T-helper 1 cell (primary cell): Measurements from ENCODE around the gene GPRC5D.

Experiments used
- DNase-seq, 5 donors: peaks; one replicate each; pipeline ENCODE4 v3.0.0-alpha.2; 2012 to 2020
- total RNA-seq, 4 donors: gene quantifications; one replicate each; lab custom pipeline; 2026; lab: John Stamatoyannopoulos, UW

The GPRC5D gene
- 0 to 0.12 (median 0.04) reads per million in 4 donors for total RNA-seq

DNA sequence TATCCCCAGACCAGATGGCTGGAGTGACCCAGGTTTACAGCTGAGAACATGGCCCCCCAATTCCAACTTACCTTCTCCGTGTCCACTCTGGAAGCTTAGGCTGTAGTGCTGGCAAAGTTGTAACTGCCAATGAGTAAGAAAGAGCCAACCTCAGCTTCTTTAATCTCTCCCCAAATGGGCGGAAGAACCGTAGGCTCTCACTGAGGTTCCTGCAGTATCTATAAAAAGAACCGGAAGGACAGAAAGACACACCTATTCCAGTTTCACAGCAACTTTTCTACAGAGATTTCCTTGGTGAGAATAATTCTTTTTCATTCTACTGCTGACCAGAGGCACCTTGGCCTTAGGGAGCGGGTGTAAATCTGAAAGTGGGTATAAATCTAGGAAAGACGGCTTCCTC lies at the start of gene GPRC5D:
GPRC5D (minus strand) TSS at position 135 of the 400 bp plus-strand sequence. CDS start 1,786 bp downstream, outside the sequence.
- DNase-seq = no peak

DNA sequence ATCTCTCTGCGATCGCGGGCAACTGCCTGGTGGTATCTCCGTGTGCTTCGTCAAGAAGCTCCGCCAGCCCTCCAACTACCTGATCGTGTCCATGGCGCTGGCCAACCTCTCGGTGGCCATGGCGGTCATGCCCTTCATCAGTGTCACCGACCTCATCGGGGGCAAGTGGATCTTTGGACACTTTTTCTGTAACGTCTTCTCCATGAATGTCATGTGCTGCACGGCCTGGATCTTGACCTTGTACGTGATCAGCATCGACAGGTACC lies 49.7 kb upstream of the GPRC5D start:
- DNase-seq = no peak

DNA sequence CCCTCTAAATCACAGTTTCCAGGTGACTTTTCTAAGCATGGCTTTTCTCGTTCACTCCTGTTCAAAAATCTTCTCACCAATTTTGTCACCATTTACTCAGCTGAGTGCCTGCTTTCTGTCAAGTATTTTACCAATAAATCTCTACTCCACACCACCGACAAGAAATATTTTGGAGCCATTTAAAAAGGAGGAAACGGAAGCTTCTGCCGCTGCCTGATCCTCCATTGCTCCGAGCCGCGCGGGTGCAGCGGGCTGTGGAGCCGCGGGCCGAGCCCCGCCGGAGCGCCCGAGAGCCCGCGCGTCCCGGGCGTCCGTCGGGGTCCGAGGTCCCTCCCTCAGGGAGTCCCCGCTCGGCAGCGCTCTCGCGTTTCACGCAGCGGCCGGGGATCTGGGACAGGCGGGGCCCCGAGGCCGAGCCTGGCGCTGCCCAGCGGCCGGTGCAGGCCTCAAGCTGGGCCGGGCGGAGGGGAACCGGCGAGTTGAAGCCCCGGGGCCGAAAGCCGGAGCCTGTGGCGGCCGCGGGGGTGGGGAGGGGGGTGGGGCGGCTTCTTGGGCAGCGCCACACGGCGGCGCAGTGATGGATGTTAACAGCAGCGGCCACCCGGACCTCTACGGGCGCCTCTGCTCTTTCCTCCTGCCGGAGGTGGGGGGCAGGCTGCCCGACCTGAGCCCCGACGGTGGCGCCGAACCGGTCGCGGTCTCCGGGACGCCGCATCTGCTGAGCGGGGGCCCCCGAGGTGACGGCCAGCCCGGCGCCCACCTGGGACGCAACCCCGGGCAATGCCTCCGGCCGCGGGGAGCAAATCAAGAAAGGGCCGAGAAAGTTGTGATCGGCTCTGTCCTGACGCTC lies 49.2 kb upstream of the GPRC5D start:
- peak; percentile 14 to 48 (median 23) for DNase-seq

DNA sequence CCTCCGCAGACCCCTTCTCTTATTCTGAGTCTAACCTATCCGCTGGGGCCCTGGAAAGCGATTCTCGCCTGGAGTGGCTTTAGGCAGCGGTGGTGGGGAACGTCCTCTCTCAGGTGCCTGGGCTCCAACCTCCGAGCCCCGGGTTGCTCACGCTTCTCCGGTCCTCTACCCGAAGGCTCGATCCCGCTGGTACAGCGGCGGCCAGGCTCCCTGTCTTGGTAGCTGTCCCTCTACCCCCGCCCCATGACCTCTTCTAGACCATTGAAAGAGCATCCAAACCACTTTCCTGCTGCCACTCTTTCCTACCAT lies 48.6 kb upstream of the GPRC5D start:
- peak in 1 of 5 donors; percentile 25 for DNase-seq

DNA sequence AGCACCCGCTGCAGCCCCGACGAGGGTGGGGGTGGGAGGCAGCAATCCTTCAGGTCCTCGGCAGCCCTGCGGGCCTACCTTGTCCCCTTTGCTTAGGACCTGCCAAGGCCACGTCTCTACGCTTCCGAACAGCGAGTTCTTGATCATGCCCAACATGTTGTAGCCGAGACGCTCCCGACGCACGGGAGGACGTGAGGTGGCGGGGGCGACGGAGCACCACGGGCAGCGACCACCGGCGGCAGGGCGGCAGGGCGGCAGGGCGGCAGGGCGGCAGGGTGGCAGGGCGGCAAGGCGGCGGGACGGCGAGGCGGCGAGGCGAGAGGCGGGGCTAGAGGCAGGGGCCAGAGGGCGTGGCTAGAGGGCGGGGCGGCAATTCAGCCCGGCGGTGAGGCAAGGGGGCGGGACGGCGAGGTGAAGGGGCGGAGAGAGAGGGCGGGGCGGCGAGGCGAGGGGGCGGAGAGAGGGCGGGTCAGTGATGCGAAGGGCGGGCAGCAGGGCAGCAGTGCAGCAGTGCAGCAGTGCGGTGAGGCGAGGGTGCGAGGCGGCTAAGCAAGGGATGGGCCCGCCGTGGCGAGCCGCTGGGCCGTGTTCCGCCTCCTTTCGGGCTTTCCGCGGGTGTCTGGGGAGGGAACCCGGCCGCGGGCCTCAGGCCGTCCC lies 48.1 kb upstream of the GPRC5D start, which contains the start of gene HEBP1:
HEBP1 (minus strand) TSS at position 307 of the 657 bp plus-strand sequence; CDS start at position 156, 151 bp downstream.
- DNase-seq = peak; percentile 92 to 96 (median 94)

DNA sequence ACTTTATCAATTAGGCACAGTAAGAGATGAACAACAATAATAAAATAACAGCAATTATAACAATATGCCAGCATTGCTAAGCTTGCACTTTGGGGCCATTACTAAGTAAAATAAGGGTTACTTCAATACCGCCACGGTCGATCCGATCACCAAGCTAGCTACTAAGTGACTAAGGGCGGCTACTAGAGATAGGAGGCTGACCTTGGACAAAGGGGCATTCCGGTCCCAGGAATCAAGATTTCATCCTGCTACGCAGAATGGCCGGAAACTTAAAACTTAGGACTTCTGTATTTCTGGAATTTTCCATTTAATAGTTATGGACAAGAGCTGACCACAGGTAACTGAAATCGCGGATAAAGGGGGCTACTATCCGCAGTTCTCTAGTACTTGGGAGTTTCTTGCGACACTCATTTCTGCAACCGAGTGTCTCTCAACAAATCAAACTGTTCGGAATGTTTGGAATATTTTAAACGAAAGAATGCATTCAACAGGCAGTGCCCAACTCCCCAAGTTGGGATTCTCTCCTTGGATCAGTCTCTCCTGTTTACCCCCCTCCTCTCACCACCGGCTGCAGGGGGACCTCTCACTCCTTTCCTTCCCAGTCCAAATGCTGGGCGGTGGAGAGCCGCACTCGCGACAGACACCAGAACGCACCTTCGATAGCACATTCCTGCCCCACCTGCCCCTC lies 47.4 kb upstream of the GPRC5D start:
- DNase-seq = no peak

DNA sequence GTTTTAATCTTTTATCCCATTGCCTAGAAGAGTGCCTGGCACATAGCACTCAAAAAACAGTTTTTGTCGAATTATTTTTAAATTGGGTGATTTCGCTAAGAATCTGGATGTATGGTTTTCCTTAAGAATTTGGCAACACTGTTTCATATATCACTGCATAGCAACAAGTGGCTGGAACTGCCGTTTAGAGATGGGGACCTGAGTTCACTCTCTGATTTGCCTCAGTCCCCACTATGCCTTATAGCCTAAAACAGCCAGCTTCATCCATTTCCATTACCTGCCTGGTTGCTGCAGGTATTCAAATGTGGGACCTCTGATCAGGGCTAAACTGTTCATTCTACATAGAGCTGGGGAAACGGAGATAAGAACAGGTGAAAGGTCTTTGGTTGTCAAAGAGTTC lies 46.3 kb upstream of the GPRC5D start:
- DNase-seq = no peak

DNA sequence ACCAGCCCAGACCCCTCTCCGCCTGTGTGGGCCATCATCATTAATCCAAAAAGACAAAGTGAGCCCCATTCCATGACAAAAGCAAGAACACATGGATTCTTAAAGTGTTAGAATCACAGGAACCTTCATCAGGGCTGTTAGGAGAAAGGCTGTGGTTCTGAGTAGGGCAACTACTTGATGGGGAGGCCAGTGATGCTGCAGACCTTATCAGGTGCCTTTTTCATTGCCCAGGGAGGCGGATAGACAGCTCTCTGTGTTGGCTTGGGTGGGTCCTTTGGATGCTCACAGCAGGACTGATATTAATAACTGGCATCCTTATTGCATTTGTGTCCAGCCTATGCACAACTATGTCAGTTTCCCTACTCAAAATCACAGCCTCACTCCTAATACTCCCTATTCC lies 45.8 kb upstream of the GPRC5D start:
- DNase-seq = no peak

DNA sequence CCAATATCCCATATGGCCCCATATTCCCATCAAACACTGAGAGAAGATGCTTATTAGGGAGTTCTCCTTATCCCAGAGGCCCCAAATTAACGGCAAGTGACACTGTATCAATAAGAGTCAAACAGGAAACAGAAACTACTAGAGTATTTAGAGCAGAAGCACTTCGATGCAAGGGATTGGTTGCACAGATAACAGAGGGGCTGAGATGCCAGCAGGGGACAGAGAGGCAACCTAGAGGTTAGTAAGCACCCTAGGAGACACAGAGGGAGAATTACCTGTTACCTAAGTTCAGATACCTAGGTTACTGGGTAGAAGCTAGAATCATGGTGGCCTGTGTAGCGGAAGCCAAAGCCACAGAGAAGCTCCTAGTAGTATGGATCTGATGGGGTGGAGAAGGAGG lies 45.2 kb upstream of the GPRC5D start:
- DNase-seq = no peak

DNA sequence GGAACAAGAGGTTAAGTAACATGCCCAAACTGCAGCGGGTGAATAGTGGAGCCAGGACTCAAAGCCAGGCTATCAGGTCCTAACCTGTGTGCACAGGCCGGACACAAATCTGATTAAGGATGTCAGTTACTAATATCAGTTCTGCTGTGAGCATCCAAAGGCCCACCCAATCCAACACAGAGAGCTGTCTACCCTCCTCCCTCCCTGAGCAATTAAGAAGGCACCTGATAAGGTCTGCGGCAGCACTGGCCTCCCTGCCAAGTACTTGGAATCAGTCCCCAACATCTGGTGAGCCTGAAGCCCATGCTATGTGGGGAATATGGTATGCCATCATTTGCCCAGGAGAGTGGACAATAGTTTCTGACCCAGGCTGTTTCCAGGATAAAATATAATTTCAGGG lies 44.2 kb upstream of the GPRC5D start:
- no peak for DNase-seq

DNA sequence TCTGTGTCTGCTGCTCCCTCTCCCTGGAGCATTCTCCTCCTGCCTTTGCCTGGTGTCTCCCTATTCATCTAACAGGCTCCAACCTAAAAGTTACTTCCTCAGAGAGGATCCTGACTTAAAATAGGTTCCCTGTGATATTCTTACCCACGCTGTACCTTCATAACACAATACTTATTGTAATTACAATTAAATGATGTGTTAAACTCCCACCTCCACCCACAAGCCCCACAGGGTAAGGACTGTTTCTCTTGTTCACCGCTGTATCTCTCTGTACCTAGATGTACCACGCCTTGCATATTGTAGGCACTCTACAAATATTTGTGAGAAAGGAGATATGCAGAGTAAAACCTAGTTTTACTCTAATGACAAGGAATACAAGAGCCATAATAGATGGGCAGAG lies 43.1 kb upstream of the GPRC5D start:
- no peak for DNase-seq

DNA sequence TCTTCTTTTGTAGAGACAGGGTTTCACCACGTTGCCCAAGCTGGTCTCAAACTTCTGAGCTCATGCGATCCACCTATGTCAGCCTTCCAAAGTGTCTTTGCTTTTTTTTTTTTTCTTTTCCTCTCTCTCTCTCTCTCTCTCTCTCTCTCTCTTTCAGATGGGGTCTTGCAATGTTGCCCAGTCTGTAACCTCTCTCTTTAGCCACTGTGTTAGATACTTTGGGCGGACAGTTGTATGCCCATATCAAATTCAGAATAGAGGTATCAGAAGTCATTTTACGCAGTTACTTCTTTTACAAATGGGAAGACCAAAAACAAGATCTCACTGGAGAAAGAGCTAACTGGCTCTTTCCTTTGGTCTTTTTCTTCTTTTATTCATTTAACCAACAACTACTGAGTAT lies 41.4 kb upstream of the GPRC5D start:
- no peak for DNase-seq

DNA sequence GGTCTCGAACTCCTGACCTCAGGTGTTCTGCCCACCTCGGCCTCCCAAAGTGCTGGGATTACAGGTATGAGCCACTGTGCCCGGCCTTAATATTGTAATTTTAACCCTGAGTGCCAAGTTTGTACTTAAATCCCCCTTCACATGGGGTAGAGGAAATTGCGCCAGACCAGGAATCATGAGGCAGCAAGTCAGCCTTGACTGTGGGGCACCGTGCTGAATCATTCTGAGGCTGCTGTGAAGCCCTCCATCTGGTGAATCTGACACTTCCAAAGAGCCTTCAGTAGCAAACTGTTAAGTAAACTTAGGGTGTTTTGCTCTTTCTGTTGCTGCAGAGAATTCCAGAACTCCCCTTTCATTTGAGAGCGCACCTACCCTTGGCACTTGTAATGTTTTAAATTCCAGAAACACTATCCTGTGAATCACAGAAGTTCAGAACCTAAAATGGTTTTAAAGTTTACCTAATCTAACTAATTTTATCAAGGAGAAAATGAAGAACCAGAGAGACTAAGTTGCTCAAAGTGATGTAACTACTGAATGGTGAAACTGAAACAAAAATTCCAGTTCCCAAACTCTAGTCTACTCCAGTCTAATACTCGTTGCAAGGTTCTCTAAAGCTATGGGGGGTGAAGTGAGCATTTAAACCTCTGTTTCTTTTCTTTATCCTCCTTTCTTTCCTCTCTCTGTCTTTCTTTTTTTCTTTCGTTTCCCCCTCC lies 40.6 kb upstream of the GPRC5D start:
- DNase-seq = no peak

DNA sequence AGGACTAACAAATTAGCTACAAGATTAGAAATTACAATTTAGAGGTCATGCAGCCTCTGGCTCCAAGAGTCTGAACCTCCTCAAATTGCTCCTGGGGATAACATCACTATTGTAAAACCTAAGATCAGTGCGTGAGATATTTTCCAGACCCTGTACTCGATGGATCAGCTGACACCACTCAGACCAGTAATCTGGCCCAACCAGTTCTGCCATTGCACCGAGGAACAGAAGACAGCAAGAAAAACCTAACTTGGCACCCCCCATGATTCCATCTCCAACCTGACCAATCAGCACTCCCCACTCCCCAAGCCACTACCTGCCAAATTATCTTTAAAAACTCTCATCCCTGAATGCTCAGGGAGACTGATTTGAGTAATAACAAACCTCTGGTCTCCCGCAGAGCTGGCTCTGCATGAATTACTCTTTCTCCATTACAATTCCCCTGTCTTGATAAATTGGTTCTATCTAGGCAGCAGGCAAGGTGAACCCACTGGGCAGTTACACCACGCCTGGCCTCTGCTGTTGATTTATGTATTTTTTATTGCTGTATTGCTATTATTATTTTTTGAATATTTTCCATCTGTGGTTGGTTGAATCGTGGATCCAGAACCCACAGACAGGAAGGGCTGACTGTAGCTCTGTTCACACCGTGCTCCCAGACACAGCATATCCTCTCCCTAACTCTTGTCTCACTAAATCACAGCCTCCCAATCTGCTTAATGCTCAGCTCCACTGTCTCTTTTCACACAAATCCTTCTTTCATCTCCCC lies 38.9 kb upstream of the GPRC5D start:
- no peak for DNase-seq

DNA sequence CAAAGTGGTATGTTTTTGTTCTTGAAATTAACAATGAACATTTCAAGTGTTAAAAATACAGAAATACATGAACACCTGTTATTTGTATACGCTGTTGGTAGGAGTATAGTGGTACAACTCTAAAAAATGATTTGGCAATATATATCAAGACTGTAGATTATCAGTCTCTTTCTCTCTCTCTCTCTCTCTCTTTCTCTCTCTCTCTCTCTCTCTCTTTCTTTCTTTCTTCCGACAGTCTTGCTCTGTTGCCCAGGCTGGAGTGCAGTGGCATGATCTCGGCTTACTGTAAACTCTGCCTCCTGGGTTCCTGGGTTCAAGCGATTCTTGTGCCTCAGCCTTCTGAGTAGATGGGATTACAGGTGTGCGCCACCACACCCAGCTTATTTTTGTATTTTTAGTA lies 35.5 kb upstream of the GPRC5D start:
- no peak for DNase-seq

DNA sequence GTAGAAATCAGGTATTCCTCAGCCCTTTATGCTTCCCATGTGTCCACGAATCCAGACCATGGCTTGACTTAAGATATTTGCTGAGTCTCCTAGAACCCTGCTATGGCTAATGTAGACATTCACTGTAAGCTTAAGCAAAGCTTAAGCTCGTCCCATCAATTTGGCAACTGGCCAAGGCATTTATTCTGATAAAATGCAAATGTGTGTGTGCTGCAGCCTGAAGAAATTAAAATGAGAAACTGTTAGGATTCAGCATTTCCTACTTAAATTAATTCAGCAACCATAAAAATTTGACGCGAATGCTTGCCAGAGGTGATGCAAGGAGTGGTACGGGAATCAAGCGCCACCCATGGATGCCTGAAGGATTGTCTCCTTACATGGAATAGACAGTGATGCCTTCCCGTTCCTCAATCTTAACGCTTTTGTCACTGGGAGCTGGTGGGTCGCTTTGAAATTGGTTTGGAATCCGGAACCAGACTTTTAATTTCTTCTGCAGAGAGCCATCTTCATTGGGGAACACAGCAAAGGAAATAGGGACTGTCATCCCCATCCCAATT lies 34.9 kb upstream of the GPRC5D start:
- DNase-seq = no peak

DNA sequence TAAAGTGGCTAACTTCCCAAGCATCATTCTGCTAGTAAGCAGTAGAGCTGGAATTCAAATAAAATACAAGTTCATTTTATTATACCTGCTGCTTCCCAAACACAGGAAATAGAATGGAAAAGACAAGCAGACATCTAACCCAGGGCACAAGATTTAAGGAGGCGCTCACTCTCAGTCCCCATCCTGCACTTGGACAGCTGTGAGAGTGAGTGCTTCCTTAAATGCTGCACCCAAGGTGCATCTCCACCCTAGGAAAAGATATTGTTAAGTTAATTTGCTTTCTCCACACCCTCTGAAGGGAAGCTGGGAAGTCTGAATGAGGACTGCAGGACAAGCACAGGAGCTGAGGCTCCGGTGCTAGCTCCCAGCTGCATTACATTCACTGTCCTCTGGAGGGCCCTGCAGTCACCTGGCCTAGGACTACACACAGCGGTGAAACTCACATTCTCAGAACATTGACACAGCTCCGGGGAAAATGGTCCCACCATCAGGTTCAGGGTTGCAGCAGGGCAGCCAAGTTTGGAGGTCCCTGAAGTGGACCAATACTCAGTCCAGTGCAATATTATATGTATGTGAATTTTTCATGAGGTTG lies 33.9 kb upstream of the GPRC5D start:
- no peak for DNase-seq

DNA sequence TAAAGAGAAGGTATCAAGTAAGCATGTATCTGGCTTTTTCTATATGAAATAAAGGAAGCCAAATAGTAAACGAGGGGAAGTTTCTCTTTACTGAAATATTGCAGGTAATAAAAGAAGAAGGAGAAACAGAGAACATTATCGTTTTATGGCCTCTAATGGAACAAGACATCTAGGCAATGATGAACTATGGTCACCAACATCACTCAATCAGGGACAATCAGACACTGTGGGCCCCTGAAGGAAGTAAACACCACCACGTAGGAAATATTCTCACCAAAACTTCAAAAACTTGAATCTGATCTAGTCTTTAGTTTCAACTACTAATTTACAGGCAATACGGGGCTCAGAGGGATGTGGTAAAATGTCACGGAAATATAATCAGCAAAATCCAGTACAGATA lies 32.2 kb upstream of the GPRC5D start:
- DNase-seq = no peak

DNA sequence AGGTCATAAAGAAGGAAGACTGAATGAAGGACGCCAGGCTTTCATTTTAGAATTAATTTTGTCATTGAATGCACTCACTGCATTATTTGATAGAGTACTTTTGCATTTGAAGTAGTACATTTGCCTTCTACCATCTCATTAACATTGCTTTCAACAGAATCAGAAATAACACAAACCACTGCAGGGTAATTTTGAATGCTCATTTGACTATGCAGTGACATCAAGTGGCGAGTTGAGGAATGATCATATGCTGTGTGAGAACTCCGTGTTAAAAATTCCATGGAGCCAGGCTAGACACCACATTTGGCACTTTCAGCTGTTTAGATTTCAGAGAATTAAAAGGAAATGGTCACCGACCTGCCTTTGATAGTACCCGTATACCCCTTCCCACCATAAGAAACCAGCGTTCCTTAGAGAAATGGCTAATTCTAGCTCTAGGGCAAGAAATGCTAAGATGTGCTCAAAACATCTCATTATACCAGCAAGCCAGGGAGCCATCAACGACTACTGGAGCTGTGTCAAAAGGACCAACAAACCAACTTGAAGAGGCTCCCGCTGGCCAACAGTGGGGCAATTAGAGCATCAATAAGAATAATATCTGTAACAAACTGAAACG lies 31.6 kb upstream of the GPRC5D start:
- peak in 1 of 5 donors; percentile 19 for DNase-seq

DNA sequence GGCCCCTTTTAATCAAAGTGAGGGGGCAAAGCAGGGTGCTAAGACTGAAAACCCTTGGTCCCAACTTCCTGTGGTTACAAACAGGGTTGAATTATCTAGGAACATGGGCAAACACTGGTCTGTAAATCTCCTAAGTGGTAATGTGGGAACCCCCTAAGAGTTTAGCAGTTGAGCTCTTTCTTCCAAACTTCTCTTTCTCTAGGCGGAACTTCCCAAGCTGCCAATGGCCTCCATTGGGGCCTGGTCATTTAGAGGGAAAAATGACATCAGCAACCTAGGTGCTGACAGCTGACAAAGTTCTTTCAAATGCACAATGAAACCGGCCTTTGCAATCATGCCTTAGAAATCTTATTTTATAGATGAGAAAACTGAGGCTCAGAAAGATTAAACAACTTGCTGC lies 30.4 kb upstream of the GPRC5D start:
- DNase-seq = no peak

DNA sequence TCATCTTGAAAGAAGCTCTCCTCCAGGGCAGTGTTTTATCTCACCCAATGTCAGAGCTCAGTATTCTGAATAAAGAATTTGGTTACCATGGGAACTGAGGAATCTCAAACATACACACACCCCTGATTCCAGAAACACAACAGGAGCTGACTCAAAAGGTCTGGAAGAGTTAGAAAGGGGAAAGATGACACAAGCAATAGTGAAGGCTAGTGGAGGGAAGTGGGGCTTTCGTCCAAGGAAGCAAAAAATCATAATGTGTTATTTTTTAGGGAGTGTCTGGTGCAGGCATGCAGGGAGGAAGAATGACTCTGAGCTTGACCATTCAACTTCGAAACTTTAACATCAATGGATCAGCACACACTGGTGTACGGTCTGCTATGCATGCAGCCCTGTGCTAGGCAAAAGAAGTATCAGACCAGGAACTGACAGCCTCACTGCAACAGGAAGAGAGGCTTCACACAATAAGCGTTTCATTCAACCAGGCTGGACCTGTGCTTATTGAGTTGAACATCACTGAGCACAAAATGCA lies 27.8 kb upstream of the GPRC5D start:
- no peak for DNase-seq
